Common myeloid progenitor, CD34-positive (primary cell): ENCODE data around the gene PCOLCE2.
"Not testable (repeated sequence)": the region's sequence is repeated elsewhere in the genome, so short reads cannot be mapped to it uniquely, and the experiment has no call there.

Experiments used
- CTCF ChIA-PET: fragments of 350-600 bp; sonication (Branson Sonifier 250); formaldehyde crosslinking; loops from one replicate; lab custom pipeline; 2021; ENCODE audit warnings: antibody characterized with exemption; lab: Charles Lee
- POLR2A ChIA-PET: fragments of 350-600 bp; sonication (Branson Sonifier 250); formaldehyde crosslinking; loops from one replicate; lab custom pipeline; 2021; ENCODE audit warnings: antibody characterized with exemption; lab: Charles Lee
- DNase-seq, 3 donors: peaks; one replicate each; pipeline versions ENCODE4 v3.0.0 to v3.0.0-alpha.2; 2013
- H3K27ac ChIP-seq, 2 experiments: 1 replicate in 1 of 2; 2 replicates in 1 of 2; pipeline ENCODE4 v1.7.0; 2013; ENCODE audit warnings: inconsistent platforms in 2 of 2, low read length in 2 of 2, mild to moderate bottlenecking in 2 of 2, low read depth in 1 of 2, moderate library complexity in 1 of 2; ENCODE audit not compliant: severe bottlenecking in 2 of 2, insufficient read depth in 1 of 2, poor library complexity in 1 of 2
- H3K27me3 ChIP-seq, 5 experiments: replicated peaks in 2 of 5; 1 replicate in 3 of 5; 2 replicates in 2 of 5; pipeline versions ENCODE4 v1.6.1 to v1.7.0; 2013; ENCODE audit warnings: low read length in 4 of 5, mild to moderate bottlenecking in 2 of 5, moderate library complexity in 2 of 5, inconsistent platforms in 1 of 5; ENCODE audit not compliant: insufficient read depth in 5 of 5, control insufficient read depth in 4 of 5
- H3K36me3 ChIP-seq, 4 experiments: 1 replicate in 2 of 4; 2 replicates in 2 of 4; pipeline versions ENCODE4 v1.6.1 to v1.7.0; 2013; ENCODE audit warnings: low read length in 3 of 4, control low read depth in 1 of 4, mild to moderate bottlenecking in 1 of 4; ENCODE audit not compliant: control insufficient read depth in 4 of 4, insufficient read depth in 4 of 4
- H3K4me1 ChIP-seq, 4 experiments: 1 replicate in 3 of 4; 2 replicates in 1 of 4; pipeline versions ENCODE4 v1.6.1 to v1.7.1; 2013; ENCODE audit warnings: low read length in 3 of 4, mild to moderate bottlenecking in 3 of 4, control low read depth in 1 of 4, inconsistent platforms in 1 of 4, moderate library complexity in 1 of 4; ENCODE audit not compliant: control insufficient read depth in 4 of 4, insufficient read depth in 4 of 4; ENCODE audit errors: control extremely low read depth in 1 of 4
- H3K4me3 ChIP-seq, 7 experiments: 1 replicate in 4 of 7; 2 replicates in 3 of 7; pipeline versions ENCODE4 v1.5.1 to v1.7.0; 2013; ENCODE audit warnings: mild to moderate bottlenecking in 7 of 7, low read length in 6 of 7, moderate library complexity in 6 of 7, inconsistent platforms in 2 of 7, low read depth in 2 of 7, control low read depth in 1 of 7; ENCODE audit not compliant: insufficient read depth in 4 of 7, control insufficient read depth in 1 of 7; ENCODE audit errors: extremely low read depth in 1 of 7
- H3K9me3 ChIP-seq, 5 experiments: 1 replicate in 4 of 5; 2 replicates in 1 of 5; pipeline versions ENCODE4 v1.6.1 to v1.7.1; 2013; ENCODE audit warnings: low read length in 4 of 5, mild to moderate bottlenecking in 2 of 5, inconsistent platforms in 1 of 5, low read depth in 1 of 5, moderate library complexity in 1 of 5; ENCODE audit not compliant: control insufficient read depth in 4 of 5, insufficient read depth in 2 of 5; ENCODE audit errors: control extremely low read depth in 1 of 5
- WGBS: methylation state at CpG from one replicate; pipeline ENCODE4 v1.1.5; 2013; ENCODE audit not compliant: insufficient coverage; 5-methylcytosine and 5-hydroxymethylcytosine counted together

PCOLCE2 gene

GRCh38 chr3:142884531-142884930 is 4.4 kb downstream of the PCOLCE2 start:
- H3K9me3 ChIP-seq, result no peaks in the 10 kb centered on the region
- no peak overlapping the region for H3K4me3 ChIP-seq
- H3K4me1 ChIP-seq, result peaks cover 0 to 15% (median 14%) of the 10 kb centered on the region in 4 experiments
- no peaks in the 10 kb centered on the region for H3K36me3 ChIP-seq
- ChIA-PET POLR2A (no interaction called here), CTCF (interaction anchor here (2.3 kb wide), 1 partner anchor 19 kb away, joined by 5 read pairs; no protein-coding TSS in a partner anchor)
- WGBS, result no CpG with 5 or more reads among the region's 1 CpG
- peaks cover 10 to 35% (median 12%) of the 10 kb centered on the region in 5 experiments for H3K27me3 ChIP-seq
- no peak for DNase-seq
- no peak overlapping the region for H3K27ac ChIP-seq

- POLR2A ChIA-PET, result interaction anchor here (0.6 kb wide), 1 partner anchor 175 kb away, joined by 6 read pairs; no protein-coding TSS in a partner anchor
- H3K4me1 ChIP-seq, DNase-seq, H3K9me3 ChIP-seq, H3K27ac ChIP-seq, H3K36me3 ChIP-seq, CTCF ChIA-PET, H3K4me3 ChIP-seq: not testable (repeated sequence)
- 97% methylated on average over 4 of the region's 8 CpGs for WGBS
- H3K27me3 ChIP-seq, result peaks cover 7 to 25% (median 11%) of the 10 kb centered on the region in 5 experiments
These were observed 5.3 kb downstream of the PCOLCE2 start for GRCh38 chr3:142883534-142883933.

- H3K4me1 ChIP-seq, result no peaks in the 10 kb centered on the region
- H3K36me3 ChIP-seq, result no peaks in the 10 kb centered on the region
- ChIA-PET CTCF (no interaction called here), POLR2A (no interaction called here)
- no peak overlapping the region for H3K4me3 ChIP-seq
- H3K9me3 ChIP-seq, result no peaks in the 10 kb centered on the region
- peaks cover 0 to 8% (median 4%) of the 10 kb centered on the region in 5 experiments for H3K27me3 ChIP-seq
- no peak for DNase-seq
- H3K27ac ChIP-seq, result no peak overlapping the region
- 91% methylated on average over 4 of the region's 6 CpGs for WGBS
These were observed 7.2 kb downstream of the PCOLCE2 start for GRCh38 chr3:142881445-142882224.

- H3K4me1 ChIP-seq, result no peaks in the 10 kb centered on the region
- no peak overlapping the region for H3K27ac ChIP-seq
- H3K27me3 ChIP-seq, result peaks cover 0 to 2% (median 0%) of the 10 kb centered on the region in 5 experiments
- no peaks in the 10 kb centered on the region for H3K36me3 ChIP-seq
- no peaks in the 10 kb centered on the region for H3K9me3 ChIP-seq
- WGBS, result 100% methylated on average over 4 of the region's 4 CpGs
- CTCF ChIA-PET, result no interaction called here
- POLR2A ChIA-PET, result no interaction called here
- H3K4me3 ChIP-seq, result no peak overlapping the region
- DNase-seq, result no peak
These were observed 10.1 kb downstream of the PCOLCE2 start for GRCh38 chr3:142878649-142879300.

- peaks cover 0 to 2% (median 0%) of the 10 kb centered on the region in 5 experiments for H3K27me3 ChIP-seq
- H3K4me1 ChIP-seq, result no peaks in the 10 kb centered on the region
- no peak overlapping the region for H3K27ac ChIP-seq
- no peak overlapping the region for H3K4me3 ChIP-seq
- no CpG with 5 or more reads among the region's 1 CpG for whole genome bisulfite sequencing
- CTCF ChIA-PET, result interaction anchor here (0.8 to 2.8 kb wide), 3 partner anchors 10 to 30 kb away, joined by 3 to 9 read pairs (median 4); no protein-coding TSS in a partner anchor
- H3K36me3 ChIP-seq, result no peaks in the 10 kb centered on the region
- POLR2A ChIA-PET, result no interaction called here
- H3K9me3 ChIP-seq, result no peaks in the 10 kb centered on the region
- no peak for DNase-seq
These were observed 12.5 kb downstream of the PCOLCE2 start for GRCh38 chr3:142876417-142876816.

- Histone ChIP-seq H3K36me3 (no peaks in the 10 kb centered on the region), H3K27me3 (peaks cover 0 to 2% (median 0%) of the 10 kb centered on the region in 5 experiments), H3K4me3 (no peak overlapping the region), H3K27ac (no peak overlapping the region), H3K9me3 (no peaks in the 10 kb centered on the region), H3K4me1 (no peaks in the 10 kb centered on the region)
- no peak for DNase-seq
- CTCF ChIA-PET, result interaction anchor here (0.8 to 2.8 kb wide), 2 partner anchors 11 to 29 kb away, joined by 3 to 9 read pairs; no protein-coding TSS in a partner anchor
- WGBS, result 100% methylated on average over 1 of the region's 2 CpGs
- POLR2A ChIA-PET, result no interaction called here
These were observed 13.2 kb downstream of the PCOLCE2 start for GRCh38 chr3:142875583-142876207.
